Naive thymus-derived CD4-positive, alpha-beta T cell (primary cell): ENCODE measurements around the gene MOAP1. TPM values are rescaled to one million over a fixed set of nuclear protein-coding genes. Genes with fewer than 3 reads are reported as not detected.
A peak's percentile ranks its signal among the peaks of the same experiment; 100 is the strongest.

Experiments
- ATAC-seq: fragments of 150-1000 bp; cut with Tn5 transposase; 2 replicates; pipeline ENCODE4 v1.10.0; 2021; ENCODE audit warnings: mild to moderate bottlenecking, moderate library complexity
- CTCF ChIA-PET: fragments of 350-600 bp; sonication (Branson Sonifier 250); formaldehyde crosslinking; loops from one replicate; lab custom pipeline; 2021; ENCODE audit warnings: antibody characterized with exemption; lab: Charles Lee
- POLR2A ChIA-PET: fragments of 350-600 bp; sonication (Branson Sonifier 250); formaldehyde crosslinking; loops from one replicate; lab custom pipeline; 2021; ENCODE audit warnings: antibody characterized with exemption, inconsistent platforms; lab: Charles Lee
- DNase-seq, 9 donors: peaks; one replicate each; pipeline versions ENCODE4 v3.0.0 to v3.0.0-alpha.2; 2020 to 2022; ENCODE audit warnings: mixed read lengths in 1 of 9
- H3K27ac ChIP-seq: one replicate; pipeline ENCODE4 v1.7.0; 2013; ENCODE audit warnings: mild to moderate bottlenecking, low read depth, low read length, moderate library complexity
- H3K27me3 ChIP-seq, 2 donors: one replicate each; pipeline ENCODE4 v1.7.0; 2013; ENCODE audit warnings: low read length in 2 of 2, mild to moderate bottlenecking in 2 of 2, moderate library complexity in 2 of 2; ENCODE audit not compliant: control insufficient read depth in 2 of 2, insufficient read depth in 2 of 2
- H3K36me3 ChIP-seq, 3 experiments: 1 replicate in 2 of 3; 2 replicates in 1 of 3; pipeline ENCODE4 v1.7.0; 2013; ENCODE audit warnings: low read length in 3 of 3, mild to moderate bottlenecking in 3 of 3, moderate library complexity in 1 of 3; ENCODE audit not compliant: insufficient read depth in 3 of 3, control insufficient read depth in 2 of 3
- H3K4me1 ChIP-seq, 2 donors: one replicate each; pipeline ENCODE4 v1.7.0; 2013; ENCODE audit warnings: low read length in 2 of 2, mild to moderate bottlenecking in 2 of 2, moderate library complexity in 1 of 2; ENCODE audit not compliant: control insufficient read depth in 2 of 2, insufficient read depth in 2 of 2
- H3K4me3 ChIP-seq: 2 replicates; pipeline ENCODE4 v1.7.0; 2013; ENCODE audit warnings: mild to moderate bottlenecking, low read length
- H3K9me3 ChIP-seq, 3 experiments: 1 replicate in 2 of 3; 2 replicates in 1 of 3; pipeline ENCODE4 v1.7.0; 2013; ENCODE audit warnings: low read length in 3 of 3; ENCODE audit not compliant: control insufficient read depth in 2 of 3
- H3K27ac Mint-ChIP-seq, 9 donors: one replicate each; pipeline ENCODE4 v1.8.0; 2020 to 2022; ENCODE audit warnings: mixed read lengths in 9 of 9, mild to moderate bottlenecking in 8 of 9, moderate library complexity in 5 of 9, inconsistent platforms in 2 of 9
- H3K27me3 Mint-ChIP-seq, 5 donors: one replicate each; pipeline ENCODE4 v1.8.0; 2021 to 2022; ENCODE audit warnings: mixed read lengths in 5 of 5, mild to moderate bottlenecking in 1 of 5
- H3K36me3 Mint-ChIP-seq, 5 donors: one replicate each; pipeline ENCODE4 v1.8.0; 2020 to 2022; ENCODE audit warnings: mixed read lengths in 5 of 5, mild to moderate bottlenecking in 3 of 5, inconsistent platforms in 1 of 5
- H3K4me1 Mint-ChIP-seq, 7 donors: one replicate each; pipeline ENCODE4 v1.8.0; 2020 to 2022; ENCODE audit warnings: mixed read lengths in 7 of 7, mild to moderate bottlenecking in 3 of 7, inconsistent platforms in 1 of 7
- H3K4me3 Mint-ChIP-seq, 10 donors: one replicate each; pipeline ENCODE4 v1.8.0; 2020 to 2022; ENCODE audit warnings: mild to moderate bottlenecking in 10 of 10, mixed read lengths in 10 of 10, moderate library complexity in 6 of 10, inconsistent platforms in 2 of 10
- H3K9me3 Mint-ChIP-seq, 11 donors: one replicate each; pipeline ENCODE4 v1.8.0; 2020 to 2022; ENCODE audit warnings: mixed read lengths in 11 of 11, mild to moderate bottlenecking in 4 of 11, inconsistent platforms in 1 of 11, moderate library complexity in 1 of 11
- intact Hi-C, 2 donors: fragments of 100-400 bp; cut with micrococcal nuclease; formaldehyde crosslinking; loops; one replicate each; pipeline ENCODE4 v1.15.1; 2023
- polyA plus RNA-seq, 2 donors: library from polyadenylated mRNA; unstranded; fragments of 300-500 nt; fragmentation: Illumina TruSeq; gene quantifications; one replicate each; pipeline ENCODE4 v1.2.3, GENCODE V29; 2021
- total RNA-seq, 6 experiments: library from RNA in 5 of 6; stranded (reverse) in 5 of 6; gene quantifications; 1 replicate in 5 of 6; 2 replicates in 1 of 6; pipeline ENCODE4 v1.2.3 and lab custom pipeline; 2021 to 2026

MOAP1 gene
- total and polyA plus RNA-seq, 7 experiments from 2014 or later = 20.5 to 102 (median 59.4) TPM

- Histone ChIP-seq H3K27me3 (no peaks in the 10 kb centered on the region), H3K27ac (no peak overlapping the region), H3K4me1 (no peaks in the 10 kb centered on the region), H3K9me3 (no peaks in the 10 kb centered on the region), H3K4me3 (no peak overlapping the region), H3K36me3 (no peaks in the 10 kb centered on the region)
- Mint-ChIP-seq H3K4me3 (no peak overlapping the region), H3K4me1 (no peaks in the 10 kb centered on the region), H3K9me3 (no peaks in the 10 kb centered on the region), H3K36me3 (no peaks in the 10 kb centered on the region), H3K27me3 (no peaks in the 10 kb centered on the region), H3K27ac (peak overlapping the region in 1 of 9 donors; percentile 4)
- POLR2A ChIA-PET = no interaction called here
- ATAC-seq (no peak), DNase-seq (no peak)
- CTCF ChIA-PET = no interaction called here
- intact Hi-C loops = no loop called here
These were observed 27.9 kb downstream of the MOAP1 start for GRCh38 chr14:93156693-93157369.

DNA sequence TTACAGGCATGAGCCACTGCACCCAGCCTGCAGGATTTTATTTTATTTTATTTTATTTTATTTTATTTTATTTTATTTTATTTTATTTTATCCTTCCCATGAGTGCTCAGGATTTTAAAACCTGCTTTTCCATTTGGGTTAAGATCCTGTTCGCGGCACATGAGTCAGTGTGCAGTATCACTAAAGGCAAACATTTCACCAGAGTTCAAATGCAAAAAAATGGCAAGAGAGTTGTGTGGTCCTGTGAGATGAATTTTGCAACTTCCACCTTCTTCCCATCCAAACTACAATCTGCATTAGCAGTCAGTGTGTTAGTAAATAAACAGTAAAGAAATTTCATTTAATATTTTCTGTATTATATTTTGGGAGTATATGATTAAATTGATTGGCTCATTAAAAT lies 29.0 kb downstream of the MOAP1 start:
- no peaks in the 10 kb centered on the region for H3K36me3 ChIP-seq
- intact Hi-C loops = no loop called here
- Mint-ChIP-seq H3K9me3 (no peaks in the 10 kb centered on the region), H3K4me3 (no peak overlapping the region), H3K27ac (no peak overlapping the region), H3K36me3 (no peaks in the 10 kb centered on the region), H3K27me3 (no peaks in the 10 kb centered on the region), H3K4me1 (peaks cover 0 to 3% (median 0%) of the 10 kb centered on the region in 7 donors)
- no peaks in the 10 kb centered on the region for H3K9me3 ChIP-seq
- no peak for DNase-seq
- H3K4me1 ChIP-seq = no peaks in the 10 kb centered on the region
- CTCF ChIA-PET = no interaction called here
- no peak overlapping the region for H3K27ac ChIP-seq
- POLR2A ChIA-PET = no interaction called here
- ATAC-seq = no peak
- no peaks in the 10 kb centered on the region for H3K27me3 ChIP-seq
- H3K4me3 ChIP-seq = no peak overlapping the region

DNA sequence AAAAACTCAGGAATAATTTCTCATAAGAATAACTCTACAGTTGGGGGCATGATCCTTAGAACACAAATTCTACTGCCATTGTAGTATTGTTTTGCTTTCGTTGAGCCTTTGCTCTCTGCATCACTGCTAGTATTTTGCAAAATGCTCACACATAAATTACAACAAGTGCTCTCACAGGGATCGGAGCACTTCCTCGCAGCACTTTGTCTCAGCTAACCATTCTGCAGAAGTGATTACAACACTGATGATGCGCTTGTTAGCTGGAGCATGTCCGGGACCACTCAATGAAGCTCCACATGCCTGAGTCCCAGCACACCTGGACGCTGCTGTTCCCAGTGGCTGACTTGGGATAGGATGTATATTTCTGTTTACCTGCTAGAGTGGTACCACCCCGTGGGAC lies 31.6 kb downstream of the MOAP1 start:
- Histone ChIP-seq H3K4me1 (no peaks in the 10 kb centered on the region), H3K4me3 (no peak overlapping the region), H3K9me3 (no peaks in the 10 kb centered on the region), H3K27me3 (no peaks in the 10 kb centered on the region), H3K36me3 (no peaks in the 10 kb centered on the region), H3K27ac (no peak overlapping the region)
- H3K9me3 Mint-ChIP-seq = no peaks in the 10 kb centered on the region
- H3K36me3 Mint-ChIP-seq = no peaks in the 10 kb centered on the region
- POLR2A ChIA-PET = no interaction called here
- H3K4me3 Mint-ChIP-seq = no peak overlapping the region
- DNase-seq = no peak
- ATAC-seq = no peak
- intact Hi-C loops = no loop called here
- no peak overlapping the region for H3K27ac Mint-ChIP-seq
- no peaks in the 10 kb centered on the region for H3K27me3 Mint-ChIP-seq
- CTCF ChIA-PET = no interaction called here
- H3K4me1 Mint-ChIP-seq = peaks cover 0 to 9% (median 3%) of the 10 kb centered on the region in 7 donors

DNA sequence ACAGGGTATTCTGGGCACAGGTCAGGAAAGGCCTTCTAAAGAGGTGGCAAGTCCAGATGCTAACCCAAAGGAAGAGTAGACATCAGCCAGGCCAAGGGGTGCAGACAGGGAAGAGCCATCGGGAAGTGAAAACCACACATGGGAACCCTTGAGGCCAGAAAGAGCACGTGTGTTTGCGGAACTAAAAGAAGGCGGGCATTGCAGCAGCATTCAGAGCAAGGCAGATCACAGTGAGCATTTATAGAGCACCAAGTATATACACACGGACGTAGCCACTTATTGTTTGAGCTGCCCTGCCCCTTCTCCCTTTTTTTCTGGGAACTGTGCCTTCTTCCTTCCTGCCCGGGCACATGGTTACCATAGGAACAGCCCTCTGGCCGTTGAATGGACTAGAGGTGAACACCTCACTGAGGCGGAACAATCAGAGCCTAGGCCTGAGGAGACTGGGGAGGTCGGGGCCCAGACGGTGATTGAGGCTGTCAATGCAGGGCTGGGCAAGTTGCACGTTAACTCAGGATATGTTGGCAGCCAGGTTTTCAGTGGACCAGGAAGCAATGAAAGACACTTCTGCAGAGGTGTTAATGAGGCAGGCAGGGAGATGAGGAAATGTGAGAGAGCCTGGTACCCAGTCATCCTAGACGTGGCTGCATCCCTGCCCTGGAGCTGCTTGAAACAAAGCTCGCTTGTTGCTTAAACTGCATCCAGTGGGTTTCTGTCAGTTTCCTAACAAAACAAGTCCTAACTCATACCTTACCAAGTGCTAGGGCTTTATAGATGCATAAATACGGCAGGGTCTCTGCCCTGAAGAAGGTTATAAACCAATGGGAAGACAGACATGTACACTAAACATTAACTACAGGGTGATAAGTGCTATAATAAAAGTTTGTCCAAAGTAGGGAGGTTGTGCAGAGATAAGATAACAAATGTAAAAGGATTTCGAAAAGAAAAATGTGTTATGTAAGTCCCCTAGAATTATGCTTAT lies 34.2 kb downstream of the MOAP1 start:
- ChIA-PET CTCF (no interaction called here), POLR2A (no interaction called here)
- intact Hi-C loops = no loop called here
- DNase-seq (no peak), ATAC-seq (no peak)
- no peak overlapping the region for H3K4me3 ChIP-seq
- Mint-ChIP-seq H3K27me3 (peaks cover 0 to 4% (median 0%) of the 10 kb centered on the region in 5 donors), H3K4me1 (peaks cover 0 to 9% (median 3%) of the 10 kb centered on the region in 7 donors), H3K27ac (peak overlapping the region in 1 of 9 donors; percentile 84), H3K9me3 (no peaks in the 10 kb centered on the region), H3K36me3 (no peaks in the 10 kb centered on the region), H3K4me3 (no peak overlapping the region)
- no peaks in the 10 kb centered on the region for H3K4me1 ChIP-seq
- H3K9me3 ChIP-seq = no peaks in the 10 kb centered on the region
- no peaks in the 10 kb centered on the region for H3K27me3 ChIP-seq
- H3K27ac ChIP-seq = no peak overlapping the region
- no peaks in the 10 kb centered on the region for H3K36me3 ChIP-seq

GRCh38 chr14:93148979-93149378 lies 35.7 kb downstream of the MOAP1 start:
- ATAC-seq = no peak

GRCh38 chr14:93146119-93146518 lies 38.6 kb downstream of the MOAP1 start:
- DNase-seq (no peak), ATAC-seq (no peak)
- Histone ChIP-seq H3K9me3 (no peaks in the 10 kb centered on the region), H3K36me3 (no peaks in the 10 kb centered on the region), H3K27ac (no peak overlapping the region), H3K4me3 (no peak overlapping the region), H3K4me1 (no peaks in the 10 kb centered on the region), H3K27me3 (no peaks in the 10 kb centered on the region)
- peaks cover 0 to 4% (median 0%) of the 10 kb centered on the region in 5 donors for H3K27me3 Mint-ChIP-seq
- intact Hi-C loops = no loop called here
- ChIA-PET CTCF (interaction anchor here (0.6 to 2.4 kb wide), 5 partner anchors 14 to 714 kb away, joined by 3 to 11 read pairs (median 4); no protein-coding TSS in a partner anchor), POLR2A (no interaction called here)
- H3K4me1 Mint-ChIP-seq = peaks cover 0 to 8% (median 3%) of the 10 kb centered on the region in 7 donors
- no peak overlapping the region for H3K27ac Mint-ChIP-seq
- no peaks in the 10 kb centered on the region for H3K9me3 Mint-ChIP-seq
- H3K36me3 Mint-ChIP-seq = no peaks in the 10 kb centered on the region
- no peak overlapping the region for H3K4me3 Mint-ChIP-seq

More at GRCh38 chr14:93148979-93149378, 35.7 kb downstream of the MOAP1 start:
- Mint-ChIP-seq H3K27ac (no peak overlapping the region), H3K9me3 (no peaks in the 10 kb centered on the region), H3K4me1 (peaks cover 0 to 9% (median 3%) of the 10 kb centered on the region in 7 donors), H3K4me3 (no peak overlapping the region), H3K27me3 (peaks cover 0 to 4% (median 0%) of the 10 kb centered on the region in 5 donors), H3K36me3 (no peaks in the 10 kb centered on the region)
- Histone ChIP-seq H3K27me3 (no peaks in the 10 kb centered on the region), H3K4me1 (no peaks in the 10 kb centered on the region), H3K4me3 (no peak overlapping the region), H3K36me3 (no peaks in the 10 kb centered on the region), H3K9me3 (no peaks in the 10 kb centered on the region), H3K27ac (no peak overlapping the region)
- intact Hi-C loops = no loop called here
- POLR2A ChIA-PET = no interaction called here
- DNase-seq = no peak
- CTCF ChIA-PET = no interaction called here
